Muscle layer of duodenum (tissue), 2 donors: ENCODE measurements around the gene ZDHHC4.

Experiments
- H3K27ac ChIP-seq: one replicate; pipeline ENCODE4 v1.7.0; 2013; ENCODE audit warnings: mild to moderate bottlenecking, low read length
- H3K27me3 ChIP-seq: one replicate; pipeline ENCODE4 v1.7.0; 2013; ENCODE audit warnings: low read depth, mild to moderate bottlenecking, control low read depth, low read length
- H3K36me3 ChIP-seq, 2 donors: one replicate each; pipeline ENCODE4 v1.7.0; 2013; ENCODE audit warnings: low read length in 2 of 2, control low read depth in 1 of 2, mild to moderate bottlenecking in 1 of 2; ENCODE audit not compliant: insufficient read depth in 2 of 2, control insufficient read depth in 1 of 2
- H3K4me1 ChIP-seq, 2 donors: one replicate each; pipeline ENCODE4 v1.7.0; 2013; ENCODE audit warnings: low read length in 2 of 2, mild to moderate bottlenecking in 2 of 2, control low read depth in 1 of 2, moderate library complexity in 1 of 2; ENCODE audit not compliant: insufficient read depth in 2 of 2, control insufficient read depth in 1 of 2
- H3K4me3 ChIP-seq, 2 donors: one replicate each; pipeline ENCODE4 v1.7.0; 2013; ENCODE audit warnings: low read length in 2 of 2, low read depth in 1 of 2, mild to moderate bottlenecking in 1 of 2
- H3K9me3 ChIP-seq, 2 donors: one replicate each; pipeline ENCODE4 v1.7.0; 2013; ENCODE audit warnings: low read length in 2 of 2, control low read depth in 1 of 2, mild to moderate bottlenecking in 1 of 2; ENCODE audit not compliant: control insufficient read depth in 1 of 2
- donor health status: healthy.

The ZDHHC4 gene

DNA sequence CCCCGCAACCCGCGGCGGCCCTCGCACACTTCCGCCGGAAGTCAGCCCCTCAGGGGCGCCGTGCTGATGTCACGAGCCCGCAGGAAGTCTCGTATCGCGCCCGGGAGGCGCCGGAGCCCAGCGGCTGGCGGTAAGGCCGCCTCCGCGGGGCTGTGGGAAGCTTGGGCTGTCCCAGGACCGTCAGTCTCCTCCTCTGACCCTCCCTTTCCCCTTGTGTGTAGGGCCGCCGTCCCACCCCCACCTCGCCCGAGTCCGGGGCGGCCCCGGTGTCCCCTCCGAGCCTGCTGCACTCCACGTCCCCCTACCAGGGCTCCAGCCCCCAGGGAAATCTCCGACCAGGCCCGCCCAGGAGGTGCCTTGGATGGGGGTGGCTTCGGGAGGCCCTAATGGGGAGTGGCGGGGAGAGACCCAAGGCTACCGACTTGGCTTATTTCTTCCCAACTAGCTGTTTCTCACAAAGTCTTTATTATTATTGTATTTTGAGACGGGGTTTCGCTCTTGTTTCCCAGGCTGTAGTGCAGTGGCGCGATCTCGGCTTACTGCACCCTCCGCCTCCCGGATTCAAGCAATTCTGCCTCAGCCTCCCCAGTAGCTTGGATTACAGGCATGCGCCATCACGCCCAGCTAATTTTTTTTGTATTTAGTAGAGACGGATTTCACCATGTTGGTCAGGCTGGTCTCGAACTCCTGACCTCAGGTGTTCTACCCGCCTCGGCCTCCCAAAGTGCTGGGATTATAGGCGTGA, at the start of gene ZDHHC4:
TSS of gene ZDHHC4 (plus strand) at position 86 of the 745 bp plus-strand sequence. CDS start 3,108 bp downstream, outside the sequence.
- peak within 1 kb of the TSS; percentile 70 to 75 for H3K4me3 ChIP-seq
- no peaks in the 10 kb centered on the region for H3K27me3 ChIP-seq
- peak within 1 kb of the TSS; percentile 84 for H3K27ac ChIP-seq
- peaks cover 14 to 25% of the 10 kb centered on the region in 2 donors for H3K36me3 ChIP-seq
- no peaks in the 10 kb centered on the region for H3K4me1 ChIP-seq
- H3K9me3 ChIP-seq, result no peaks in the 10 kb centered on the region

DNA sequence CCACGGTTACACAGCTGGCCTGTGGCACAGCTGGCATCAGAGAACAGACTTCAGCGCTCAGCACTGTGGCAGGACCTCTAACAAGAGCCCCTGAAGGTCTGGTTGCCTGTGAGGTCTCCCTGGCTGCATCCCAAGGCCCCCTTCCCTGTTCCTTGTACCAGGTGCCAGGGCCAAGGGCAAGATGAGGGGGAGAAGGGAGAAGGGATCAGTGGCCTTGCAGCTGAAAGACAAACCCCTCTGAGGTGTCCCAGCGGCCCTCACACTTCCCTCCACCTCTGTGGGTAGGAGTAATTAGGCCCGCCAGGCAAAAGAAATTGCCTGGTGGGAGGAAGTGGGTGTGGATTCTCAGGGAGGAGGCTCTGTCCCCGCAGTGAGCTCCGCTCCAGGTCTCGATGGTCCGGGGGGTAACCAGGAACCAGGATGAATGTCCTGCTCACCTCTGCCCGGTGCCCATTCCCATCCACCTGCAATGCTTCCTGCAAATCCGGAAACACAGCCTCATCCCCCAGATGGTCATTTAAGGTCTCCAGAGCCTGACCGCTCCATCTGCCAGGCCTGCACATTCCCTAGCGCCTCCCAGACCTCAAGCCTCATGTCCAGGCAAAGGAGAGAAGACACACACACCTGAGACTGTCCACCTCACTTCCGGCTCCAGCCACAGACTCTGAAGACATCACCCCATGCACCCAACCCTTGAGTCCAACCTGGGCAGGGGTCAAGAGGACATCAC, 48.7 kb upstream of the ZDHHC4 start:
- no peak overlapping the region for H3K4me3 ChIP-seq
- peaks cover 14% of the 10 kb centered on the region for H3K27me3 ChIP-seq

DNA sequence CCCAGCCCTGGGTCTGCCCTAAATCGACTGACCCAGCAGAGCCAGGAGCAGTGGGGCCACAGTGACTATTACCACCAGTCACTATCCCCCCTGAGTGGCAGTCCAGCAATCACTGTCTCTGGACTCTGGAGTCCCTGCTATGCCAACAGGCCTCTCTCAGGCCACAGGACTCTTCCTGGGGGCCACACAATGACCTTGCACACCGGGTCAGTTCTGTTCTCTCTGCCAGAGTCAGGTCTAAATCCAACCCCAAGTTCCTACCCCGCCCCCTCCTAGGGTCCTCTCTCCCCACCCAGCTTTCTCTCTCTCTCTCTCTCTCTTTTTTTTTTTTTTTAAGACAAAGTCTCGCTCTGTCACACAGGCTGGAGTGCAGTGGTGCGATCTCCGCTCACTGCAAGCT, 47.6 kb upstream of the ZDHHC4 start:
- Histone ChIP-seq H3K36me3 (no peaks in the 10 kb centered on the region), H3K4me3 (no peak overlapping the region), H3K4me1 (peaks cover 0 to 14% of the 10 kb centered on the region in 2 donors), H3K27ac (no peak overlapping the region), H3K27me3 (peaks cover 20% of the 10 kb centered on the region), H3K9me3 (no peaks in the 10 kb centered on the region)

More for the DNA sequence above, 48.7 kb upstream of the ZDHHC4 start:
- H3K9me3 ChIP-seq, result no peaks in the 10 kb centered on the region
- peaks cover 0 to 14% of the 10 kb centered on the region in 2 donors for H3K4me1 ChIP-seq
- H3K27ac ChIP-seq, result no peak overlapping the region
- H3K36me3 ChIP-seq, result no peaks in the 10 kb centered on the region

DNA sequence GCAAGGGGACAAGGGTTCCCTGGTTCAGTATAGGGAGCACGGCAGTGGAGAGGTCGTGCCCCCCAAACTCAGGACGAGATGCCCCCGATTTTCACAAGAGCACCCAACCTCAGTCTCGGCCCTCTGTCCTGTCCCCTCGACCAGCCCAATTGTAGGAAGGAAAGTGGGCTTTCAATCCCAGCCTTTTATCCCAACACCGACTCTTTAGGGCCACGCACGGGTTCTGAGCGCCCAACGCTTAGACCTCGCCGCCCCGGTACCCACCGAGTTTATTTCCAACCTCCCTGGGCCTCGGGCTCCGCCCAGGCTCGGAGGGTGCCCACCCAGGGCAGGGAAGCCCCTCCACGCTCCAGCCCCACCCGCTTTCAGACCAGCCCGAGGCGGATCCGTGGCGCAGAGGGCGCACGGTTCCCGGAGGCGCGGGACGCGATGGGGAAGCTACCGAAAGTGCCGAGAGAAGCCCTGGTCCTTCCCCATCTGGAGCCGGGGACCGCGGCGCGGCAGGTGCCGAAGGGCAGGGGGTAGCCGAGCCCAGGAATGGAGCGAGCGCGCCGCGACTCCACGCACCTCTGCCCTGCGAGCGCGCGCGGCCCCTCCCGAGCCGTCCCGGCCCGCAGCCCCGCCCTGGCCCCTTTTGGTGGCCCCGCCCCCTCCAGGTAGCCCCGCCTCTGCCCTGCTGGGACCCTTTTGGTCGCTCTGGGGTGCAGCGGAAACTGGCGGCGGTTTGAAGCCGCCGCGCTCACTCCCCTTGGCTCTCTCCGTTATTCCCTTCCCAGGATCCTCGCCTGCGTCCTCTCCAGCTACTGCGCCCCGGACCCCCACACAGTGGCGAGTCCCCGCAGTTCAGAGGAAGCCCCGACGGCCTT, 46.4 kb upstream of the ZDHHC4 start:
- H3K36me3 ChIP-seq, result no peaks in the 10 kb centered on the region
- H3K27ac ChIP-seq, result no peak overlapping the region
- peaks cover 0 to 14% of the 10 kb centered on the region in 2 donors for H3K4me1 ChIP-seq
- H3K9me3 ChIP-seq, result no peaks in the 10 kb centered on the region
- peaks cover 22% of the 10 kb centered on the region for H3K27me3 ChIP-seq
- peak overlapping the region in 1 of 2 donors; percentile 46 for H3K4me3 ChIP-seq

DNA sequence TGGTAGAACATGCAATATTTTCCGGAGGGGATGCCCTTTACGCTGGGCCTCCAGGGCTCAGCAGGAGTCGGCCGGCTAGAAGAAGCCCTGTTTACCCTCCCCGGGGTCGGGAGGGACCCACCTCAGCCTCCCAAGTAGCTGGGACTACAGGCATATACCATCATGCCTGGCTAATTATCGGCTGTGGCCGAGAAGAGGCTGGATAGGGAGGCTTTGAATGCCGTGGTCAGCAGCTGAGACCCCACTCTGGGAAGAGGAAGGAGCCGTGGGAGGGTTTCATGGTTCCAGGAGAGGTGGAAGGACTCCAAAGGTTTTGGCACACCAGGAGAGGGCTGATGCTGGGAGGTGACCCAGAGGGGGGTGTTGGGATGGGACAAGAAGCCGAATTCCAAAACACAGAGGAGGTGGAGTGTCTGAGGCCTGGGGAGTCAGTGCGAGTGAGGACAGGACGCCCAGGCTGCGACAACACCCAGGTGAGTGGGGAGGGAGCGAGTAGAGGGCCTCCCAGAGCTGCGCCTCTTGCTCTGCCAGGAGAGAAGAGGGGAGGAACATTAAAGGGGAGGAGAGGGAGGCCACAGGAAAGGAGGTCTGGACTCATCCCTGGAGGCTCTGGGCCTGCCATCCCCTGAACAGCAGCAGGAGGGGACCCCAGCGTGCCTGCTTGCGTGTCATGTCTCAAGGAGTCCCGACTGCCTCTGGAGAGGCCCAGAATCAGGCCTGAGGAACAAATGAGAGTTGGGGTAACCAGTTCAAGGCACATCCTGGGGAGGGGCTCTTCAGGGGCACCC, 45.6 kb upstream of the ZDHHC4 start:
- peaks cover 29% of the 10 kb centered on the region for H3K27me3 ChIP-seq
- H3K9me3 ChIP-seq, result no peaks in the 10 kb centered on the region
- peaks cover 0 to 18% of the 10 kb centered on the region in 2 donors for H3K4me1 ChIP-seq
- H3K36me3 ChIP-seq, result no peaks in the 10 kb centered on the region
- no peak overlapping the region for H3K27ac ChIP-seq
- H3K4me3 ChIP-seq, result peak overlapping the region in 1 of 2 donors; percentile 46

DNA sequence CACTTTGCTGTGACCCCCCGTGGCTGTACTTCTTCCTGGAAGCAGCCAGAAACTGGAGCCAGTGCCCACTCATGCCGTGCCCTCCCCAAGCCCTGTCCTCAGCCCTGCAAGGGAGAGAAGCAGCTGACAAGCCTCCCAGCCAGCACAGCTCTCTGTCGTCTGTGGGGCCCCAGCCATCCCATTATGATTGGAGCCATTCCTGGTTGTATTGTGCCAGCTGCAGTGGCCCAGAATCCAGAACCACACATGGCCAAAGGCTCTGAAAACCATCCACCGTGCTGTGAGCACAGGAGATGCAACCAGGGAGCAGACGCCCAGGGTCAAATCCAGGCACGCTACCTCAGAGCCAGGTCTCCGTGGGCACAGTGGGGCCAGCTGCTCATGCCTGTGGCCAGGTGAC, 44.7 kb upstream of the ZDHHC4 start:
- Histone ChIP-seq H3K36me3 (no peaks in the 10 kb centered on the region), H3K9me3 (no peaks in the 10 kb centered on the region), H3K27ac (no peak overlapping the region), H3K4me3 (no peak overlapping the region), H3K27me3 (peaks cover 22% of the 10 kb centered on the region), H3K4me1 (peaks cover 0 to 13% of the 10 kb centered on the region in 2 donors)

DNA sequence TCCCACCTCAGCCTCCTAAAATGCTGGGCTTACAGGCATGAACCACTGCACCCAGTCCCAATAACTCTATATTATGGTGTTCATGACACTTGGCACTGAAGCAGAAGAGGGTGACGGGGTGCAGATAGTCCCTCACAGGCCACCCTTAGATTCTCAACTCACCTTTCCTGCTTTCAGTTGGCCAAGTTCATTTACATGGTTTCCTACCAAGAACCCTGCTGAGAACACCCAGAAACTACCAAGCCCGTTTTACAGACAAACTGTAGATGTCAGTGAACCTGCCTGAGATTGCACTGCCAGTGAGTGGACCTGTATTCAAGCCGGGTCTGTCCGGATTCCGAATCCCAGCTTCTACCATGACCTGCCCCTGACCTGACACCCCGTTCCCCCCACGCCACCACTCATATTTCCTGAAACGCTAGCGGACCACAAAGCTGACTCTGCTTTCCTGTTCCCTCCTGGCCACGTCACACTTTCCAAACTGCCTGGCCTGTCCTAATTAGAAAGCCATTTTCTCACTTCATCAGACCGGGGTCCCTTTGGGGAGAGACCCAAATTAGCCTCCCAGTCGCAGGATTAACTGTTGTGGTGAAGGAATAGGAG, 43.3 kb upstream of the ZDHHC4 start:
- H3K4me1 ChIP-seq, result peaks cover 0 to 13% of the 10 kb centered on the region in 2 donors
- peaks cover 21% of the 10 kb centered on the region for H3K27me3 ChIP-seq

DNA sequence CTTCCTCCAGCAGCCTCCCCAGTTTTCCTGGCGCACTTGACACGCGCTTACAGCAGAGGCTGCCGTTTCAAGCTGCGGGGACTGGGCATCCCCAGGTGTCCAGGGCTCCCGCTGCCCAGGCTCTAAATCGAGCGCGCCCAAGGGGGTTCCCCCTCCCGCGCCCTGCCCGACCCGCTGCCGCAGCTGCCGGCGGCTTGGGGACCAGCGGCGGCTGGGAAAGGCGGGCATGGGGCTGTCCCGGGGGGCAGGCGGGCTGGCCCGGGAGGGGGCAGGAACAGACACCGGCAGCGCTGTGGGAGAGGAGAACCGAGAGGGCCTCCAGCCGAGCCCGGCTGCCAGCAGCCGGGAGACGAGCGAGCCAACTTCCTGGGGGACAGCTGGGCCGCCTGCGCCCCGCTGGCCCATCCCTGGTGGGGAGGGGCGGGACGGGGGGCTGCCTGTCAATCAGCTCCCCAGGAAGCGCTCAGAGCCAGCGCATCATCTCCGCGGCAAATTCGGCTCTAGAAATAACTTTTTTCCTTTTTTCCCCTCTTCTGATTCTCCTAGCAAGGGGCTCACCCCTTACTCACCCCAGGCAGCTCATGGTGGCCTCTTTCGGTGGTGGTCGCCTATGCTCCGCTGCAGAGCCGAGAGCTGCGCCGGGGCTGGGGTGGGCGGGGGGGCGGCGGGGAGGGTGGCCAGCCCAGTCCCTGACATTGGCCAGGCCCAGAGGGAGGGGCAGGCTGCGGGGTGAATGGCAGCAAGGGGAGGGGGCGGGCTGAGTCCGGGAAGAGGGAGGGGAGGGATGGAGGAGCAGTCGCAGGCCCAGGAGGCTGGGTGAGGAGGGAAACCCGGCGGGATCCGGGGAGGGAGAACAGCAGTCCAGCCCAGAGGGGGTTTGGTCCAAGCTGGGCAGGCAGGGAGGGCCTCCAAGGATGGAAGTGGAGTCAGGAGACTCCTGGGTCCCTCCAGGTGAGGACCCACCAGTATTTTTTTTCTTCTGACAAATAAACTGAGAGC, 40.7 kb upstream of the ZDHHC4 start:
- H3K4me1 ChIP-seq, result peaks cover 0 to 5% of the 10 kb centered on the region in 2 donors
- H3K27me3 ChIP-seq, result peaks cover 14% of the 10 kb centered on the region
- peak overlapping the region in 1 of 2 donors; percentile 40 for H3K4me3 ChIP-seq
- no peaks in the 10 kb centered on the region for H3K36me3 ChIP-seq
- no peak overlapping the region for H3K27ac ChIP-seq
- no peaks in the 10 kb centered on the region for H3K9me3 ChIP-seq

More for the DNA sequence above, 43.3 kb upstream of the ZDHHC4 start:
- Histone ChIP-seq H3K4me3 (no peak overlapping the region), H3K36me3 (no peaks in the 10 kb centered on the region), H3K27ac (no peak overlapping the region), H3K9me3 (no peaks in the 10 kb centered on the region)

DNA sequence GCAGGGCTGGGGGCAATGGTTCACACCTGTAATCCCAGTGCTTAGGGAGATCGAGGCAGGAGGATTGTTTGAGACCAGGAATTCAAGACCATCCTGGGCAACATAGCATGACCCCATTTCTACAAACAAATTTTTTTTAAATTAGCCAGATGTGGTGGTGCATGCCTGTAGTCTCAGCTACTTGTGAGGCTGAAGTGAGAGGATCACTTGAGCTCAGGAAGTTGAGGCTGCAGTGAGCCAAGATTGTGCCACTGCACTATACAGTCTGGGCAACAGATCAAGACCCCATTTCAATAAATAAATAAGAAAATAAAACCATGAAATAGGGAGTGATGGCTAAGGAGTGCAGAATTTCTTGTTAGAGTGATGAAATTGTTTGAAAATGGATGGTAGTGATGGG, 34.9 kb upstream of the ZDHHC4 start:
- no peaks in the 10 kb centered on the region for H3K4me1 ChIP-seq
- no peaks in the 10 kb centered on the region for H3K27me3 ChIP-seq
- H3K4me3 ChIP-seq, result no peak overlapping the region
- no peaks in the 10 kb centered on the region for H3K36me3 ChIP-seq
- H3K27ac ChIP-seq, result no peak overlapping the region
- H3K9me3 ChIP-seq, result no peaks in the 10 kb centered on the region
